ENCODE data around the gene RFPL3. TPM values are rescaled to one million over a fixed set of nuclear protein-coding genes. Genes with fewer than 3 reads are reported as not detected.

RFPL3 gene
- total RNA-seq, 1 donor: not detected

- no peak for DNase-seq (ENCODE audit: low read depth)
- no peak overlapping the region for H3K4me3 ChIP-seq (ENCODE audit: low read depth, low read length)
- no peak for TF ChIP-seq CTCF (IDR thresholded peaks at IDR 0.05; ENCODE audit: insufficient read depth, low read length)
These were observed 6.5 kb downstream of the RFPL3 start for GRCh38 chr22:32364210-32364609.

GRCh38 chr22:32375678-32376450 is 18.2 kb downstream of the RFPL3 start:
- H3K4me3 ChIP-seq (ENCODE audit: low read depth, low read length): no peak overlapping the region
- no peak for TF ChIP-seq CTCF (IDR thresholded peaks at IDR 0.05; ENCODE audit: insufficient read depth, low read length)
- DNase-seq (ENCODE audit: low read depth): peak; percentile 5

- no peak for DNase-seq (ENCODE audit: low read depth)
- no peak overlapping the region for H3K4me3 ChIP-seq (ENCODE audit: low read depth, low read length)
- no peak for TF ChIP-seq CTCF (IDR thresholded peaks at IDR 0.05; ENCODE audit: insufficient read depth, low read length)
These were observed 19.0 kb downstream of the RFPL3 start for GRCh38 chr22:32376681-32377080.

- DNase-seq (ENCODE audit: low read depth): no peak
These were observed 21.1 kb downstream of the RFPL3 start for GRCh38 chr22:32378707-32379272.

GRCh38 chr22:32380991-32381390 is 23.3 kb downstream of the RFPL3 start:
- no peak overlapping the region for H3K4me3 ChIP-seq (ENCODE audit: low read depth, low read length)
- no peak for TF ChIP-seq CTCF (IDR thresholded peaks at IDR 0.05; ENCODE audit: insufficient read depth, low read length)
- no peak for DNase-seq (ENCODE audit: low read depth)

More at GRCh38 chr22:32378707-32379272, 21.1 kb downstream of the RFPL3 start:
- TF ChIP-seq CTCF (IDR thresholded peaks at IDR 0.05; ENCODE audit: insufficient read depth, low read length): peak; percentile 43
- no peak overlapping the region for H3K4me3 ChIP-seq (ENCODE audit: low read depth, low read length)

GRCh38 chr22:32385681-32386080 is 28.0 kb downstream of the RFPL3 start:
- DNase-seq (ENCODE audit: low read depth): no peak
- no peak for TF ChIP-seq CTCF (IDR thresholded peaks at IDR 0.05; ENCODE audit: insufficient read depth, low read length)
- H3K4me3 ChIP-seq (ENCODE audit: low read depth, low read length): no peak overlapping the region

All from fibroblast of the aortic adventitia (primary cell).